Gastroesophageal sphincter (tissue), 4 donors: Measurements from ENCODE around the gene RBM38. TPM values are rescaled to one million over a fixed set of nuclear protein-coding genes. Genes with fewer than 3 reads are reported as not detected.

Experiments
- ATAC-seq: fragments of 150-250 bp; one replicate; pipeline ENCODE4 v1.9.1; 2016; ENCODE audit warnings: mild to moderate bottlenecking, moderate library complexity
- H3K27ac ChIP-seq, 4 donors: fragments of 200-600 bp; sonication (generic) in 3 of 4; 1 replicate in 3 of 4; 2 replicates in 1 of 4; pipeline ENCODE4 v1.5.1; 2016 to 2019
- H3K27me3 ChIP-seq: fragments of 200-600 bp; sonication (generic); one replicate; pipeline ENCODE4 v1.5.1; 2019
- H3K36me3 ChIP-seq, 2 donors: fragments of 200-600 bp; sonication (generic); one replicate each; pipeline ENCODE4 v1.5.1; 2019; ENCODE audit warnings: control low read depth in 1 of 2
- H3K4me1 ChIP-seq, 3 donors: fragments of 200-600 bp; sonication (generic); 1 replicate in 2 of 3; 2 replicates in 1 of 3; pipeline ENCODE4 v1.5.1; 2016 to 2019; ENCODE audit warnings: control low read depth in 2 of 3
- H3K4me3 ChIP-seq, 2 donors: fragments of 200-600 bp; sonication (generic); one replicate each; pipeline ENCODE4 v1.5.1; 2019; ENCODE audit warnings: mild to moderate bottlenecking in 1 of 2, moderate library complexity in 1 of 2
- H3K9me3 ChIP-seq, 3 donors: fragments of 200-600 bp; sonication (generic); one replicate each; pipeline ENCODE4 v1.5.1; 2017 to 2019; ENCODE audit warnings: control low read depth in 2 of 3
- EP300 ChIP-seq: sonication (generic); formaldehyde crosslinking; IDR thresholded peaks from one replicate; pipeline ENCODE4 v1.6.1; 2017; ENCODE audit warnings: antibody characterized with exemption, mild to moderate bottlenecking
- POLR2A ChIP-seq, 2 donors: fragments of 450-650 bp; IDR thresholded peaks; one replicate each; pipeline ENCODE4 v1.6.1; 2017; ENCODE audit warnings: antibody characterized with exemption in 2 of 2, mild to moderate bottlenecking in 2 of 2, moderate library complexity in 1 of 2
- POLR2AphosphoS5 ChIP-seq: sonication (generic); formaldehyde crosslinking; IDR thresholded peaks from one replicate; pipeline ENCODE4 v1.6.1; 2017; ENCODE audit warnings: antibody characterized with exemption
- WGBS, 2 donors: methylation state at CpG; one replicate each; pipeline ENCODE4 v1.1.5; 2018; ENCODE audit warnings: low coverage in 1 of 2; 5-methylcytosine and 5-hydroxymethylcytosine counted together
- total RNA-seq, 4 donors: library from RNA; depleted of rRNA; stranded (reverse); fragments of >200 nt; gene quantifications; one replicate each; pipeline ENCODE4 v1.1.0, GENCODE V29; 2016
- TF ChIP-seq, protein P1 (sequence below), 4 experiments: fragments of 200-600 bp in 2 of 4; fragments of 450-650 bp in 2 of 4; sonication (generic) in 1 of 4; IDR thresholded peaks; one replicate each; pipeline ENCODE4 v1.5.1; 2017 to 2019; ENCODE audit warnings: antibody characterized with exemption in 4 of 4, mild to moderate bottlenecking in 2 of 4, moderate library complexity in 2 of 4

The RBM38 gene
- total RNA-seq, 4 donors from 2014 or later, result 50.9 to 190 (median 106) TPM

DNA sequence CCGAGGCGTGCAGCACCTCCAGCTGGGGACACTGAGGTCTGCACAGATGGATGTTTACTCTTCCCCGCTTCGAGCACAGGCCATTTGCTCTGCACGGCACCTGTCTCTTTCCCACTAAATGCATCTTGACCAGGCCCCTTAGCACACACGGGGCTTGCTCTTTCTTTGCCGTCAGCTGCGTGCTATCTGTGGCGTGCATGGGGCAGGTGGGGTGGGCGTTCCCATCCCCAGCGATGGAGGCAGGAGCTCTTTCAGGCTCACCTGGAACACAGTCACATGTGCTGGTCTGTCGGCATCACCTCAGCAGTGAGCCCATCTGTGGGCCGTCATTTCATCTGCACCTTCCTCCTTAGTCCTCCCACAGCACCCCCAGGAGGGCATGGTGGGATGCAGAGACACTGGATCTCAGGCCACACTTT is 35.1 kb downstream of the RBM38 start:
- no peak for TF ChIP-seq POLR2AphosphoS5
- no peak for TF ChIP-seq EP300
- no peak for TF ChIP-seq POLR2A (IDR thresholded peaks at IDR 0.05)
- TF ChIP-seq, protein P1, sequence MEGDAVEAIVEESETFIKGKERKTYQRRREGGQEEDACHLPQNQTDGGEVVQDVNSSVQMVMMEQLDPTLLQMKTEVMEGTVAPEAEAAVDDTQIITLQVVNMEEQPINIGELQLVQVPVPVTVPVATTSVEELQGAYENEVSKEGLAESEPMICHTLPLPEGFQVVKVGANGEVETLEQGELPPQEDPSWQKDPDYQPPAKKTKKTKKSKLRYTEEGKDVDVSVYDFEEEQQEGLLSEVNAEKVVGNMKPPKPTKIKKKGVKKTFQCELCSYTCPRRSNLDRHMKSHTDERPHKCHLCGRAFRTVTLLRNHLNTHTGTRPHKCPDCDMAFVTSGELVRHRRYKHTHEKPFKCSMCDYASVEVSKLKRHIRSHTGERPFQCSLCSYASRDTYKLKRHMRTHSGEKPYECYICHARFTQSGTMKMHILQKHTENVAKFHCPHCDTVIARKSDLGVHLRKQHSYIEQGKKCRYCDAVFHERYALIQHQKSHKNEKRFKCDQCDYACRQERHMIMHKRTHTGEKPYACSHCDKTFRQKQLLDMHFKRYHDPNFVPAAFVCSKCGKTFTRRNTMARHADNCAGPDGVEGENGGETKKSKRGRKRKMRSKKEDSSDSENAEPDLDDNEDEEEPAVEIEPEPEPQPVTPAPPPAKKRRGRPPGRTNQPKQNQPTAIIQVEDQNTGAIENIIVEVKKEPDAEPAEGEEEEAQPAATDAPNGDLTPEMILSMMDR (IDR thresholded peaks at IDR 0.05), result no peak
- ATAC-seq, result no peak
- whole genome bisulfite sequencing, 2 donors, result 82 to 89% methylated on average over 8 to 10 of the region's 13 CpGs

DNA sequence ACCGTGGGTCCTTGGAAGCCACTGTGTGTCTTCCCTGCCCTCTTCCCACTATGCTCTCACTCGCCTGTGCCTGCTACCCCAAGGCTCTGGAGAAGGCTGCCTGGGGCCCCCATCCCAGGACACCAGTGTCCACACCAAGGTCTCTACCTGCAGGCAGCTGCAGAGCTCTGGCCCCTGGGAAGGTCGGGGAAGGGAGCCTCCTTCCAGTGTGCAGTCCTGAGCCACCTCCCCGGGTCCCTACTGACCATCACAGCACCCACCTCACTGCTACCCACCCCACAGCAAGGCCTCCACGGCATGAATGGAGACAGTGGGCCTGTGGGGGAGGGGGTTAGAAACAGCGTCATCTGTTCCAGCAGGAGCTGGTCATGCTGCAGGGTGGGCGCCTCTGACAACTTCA is 35.6 kb downstream of the RBM38 start:
- Histone ChIP-seq H3K4me1 (no peaks in the 10 kb centered on the region), H3K27me3 (no peaks in the 10 kb centered on the region), H3K27ac (no peak overlapping the region), H3K9me3 (no peaks in the 10 kb centered on the region), H3K36me3 (no peaks in the 10 kb centered on the region), H3K4me3 (no peak overlapping the region)
- ATAC-seq, result no peak
- TF ChIP-seq, protein P1 (IDR thresholded peaks at IDR 0.05), result no peak
- no peak for TF ChIP-seq POLR2AphosphoS5
- no peak for TF ChIP-seq EP300
- no peak for TF ChIP-seq POLR2A (IDR thresholded peaks at IDR 0.05)
- WGBS, 2 donors, result 93% methylated on average over 3 of the region's 7 CpGs; no CpG with 5 or more reads in 1 of the 2 donors

More for the DNA sequence above, 35.1 kb downstream of the RBM38 start:
- H3K9me3 ChIP-seq, result no peaks in the 10 kb centered on the region
- H3K4me3 ChIP-seq, result no peak overlapping the region
- no peaks in the 10 kb centered on the region for H3K27me3 ChIP-seq
- H3K27ac ChIP-seq, result no peak overlapping the region
- H3K36me3 ChIP-seq, result no peaks in the 10 kb centered on the region
- H3K4me1 ChIP-seq, result no peaks in the 10 kb centered on the region

DNA sequence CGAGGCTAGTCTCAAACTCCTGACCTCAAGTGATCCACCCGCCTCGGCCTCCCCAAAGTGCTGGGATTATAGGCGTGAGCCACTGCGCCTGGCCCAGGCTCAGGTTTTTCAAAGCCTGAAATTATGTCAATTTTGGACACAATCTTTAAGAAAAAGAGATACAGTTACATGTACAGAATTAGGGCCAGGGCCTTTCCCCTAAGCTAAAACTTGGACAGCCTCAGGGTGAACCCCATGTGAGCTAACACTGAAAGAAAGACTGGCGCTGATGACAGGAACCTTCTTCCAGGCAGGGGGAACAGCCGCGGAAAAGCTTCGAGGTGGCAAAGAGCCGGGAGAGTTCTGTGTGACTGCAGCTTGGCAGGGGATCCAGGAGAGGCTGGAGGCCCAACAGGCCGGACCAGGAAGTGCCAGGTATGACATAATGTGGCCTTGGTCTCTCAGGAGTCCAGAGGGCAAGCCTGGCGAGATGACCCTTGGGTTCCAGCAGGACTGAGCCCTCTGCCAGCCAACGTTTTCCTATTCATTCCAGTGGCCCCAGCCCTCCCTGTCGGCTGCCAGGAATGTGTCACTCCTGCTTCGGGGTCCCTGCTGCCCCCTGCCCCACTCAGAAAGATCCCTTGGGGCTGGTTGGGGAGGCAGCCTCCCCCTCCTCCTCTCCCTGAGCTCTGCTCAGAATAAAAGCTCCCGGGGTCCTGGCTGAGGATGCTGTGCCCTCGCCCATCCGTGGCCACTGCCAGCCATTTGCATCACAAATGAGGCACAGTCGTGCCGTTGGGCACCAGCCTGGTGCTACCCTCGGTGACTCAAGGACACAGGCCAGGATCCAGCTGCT is 37.3 kb downstream of the RBM38 start:
- Histone ChIP-seq H3K4me3 (no peak overlapping the region), H3K27me3 (no peaks in the 10 kb centered on the region), H3K4me1 (peaks cover 0 to 16% (median 11%) of the 10 kb centered on the region in 3 donors), H3K27ac (no peak overlapping the region), H3K36me3 (no peaks in the 10 kb centered on the region), H3K9me3 (no peaks in the 10 kb centered on the region)
- no peak for ATAC-seq
- no peak for TF ChIP-seq POLR2AphosphoS5
- TF ChIP-seq POLR2A (IDR thresholded peaks at IDR 0.05), result no peak
- no peak for TF ChIP-seq EP300
- TF ChIP-seq, protein P1 (IDR thresholded peaks at IDR 0.05), result no peak
- WGBS, 2 donors, result 64 to 82% methylated on average over 2 to 8 of the region's 21 CpGs

DNA sequence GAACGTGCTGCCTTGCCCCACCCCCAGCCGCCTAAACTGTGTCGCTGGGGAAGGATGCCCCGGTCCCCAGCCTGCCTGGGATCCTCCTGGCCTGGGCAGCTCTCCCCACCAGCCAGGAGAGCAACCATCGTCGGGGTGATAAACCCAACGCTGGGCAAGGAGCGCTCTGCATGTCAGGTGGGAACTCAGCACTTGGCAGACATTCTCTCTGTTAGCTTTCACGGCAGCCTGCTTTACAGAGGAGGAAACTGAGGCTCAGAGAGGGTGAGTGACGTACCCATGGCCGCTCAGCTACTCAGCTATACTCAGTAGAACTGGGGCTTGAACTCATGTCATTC is 37.9 kb downstream of the RBM38 start:
- TF ChIP-seq EP300 (no peak), POLR2A (IDR thresholded peaks at IDR 0.05) (no peak), POLR2AphosphoS5 (no peak)
- TF ChIP-seq, protein P1 (IDR thresholded peaks at IDR 0.05), result no peak
- peaks cover 0 to 22% (median 12%) of the 10 kb centered on the region in 3 donors for H3K4me1 ChIP-seq
- H3K27ac ChIP-seq, result no peak overlapping the region
- H3K36me3 ChIP-seq, result no peaks in the 10 kb centered on the region
- H3K4me3 ChIP-seq, result no peak overlapping the region
- no peaks in the 10 kb centered on the region for H3K27me3 ChIP-seq
- H3K9me3 ChIP-seq, result no peaks in the 10 kb centered on the region
- 88 to 100% methylated on average over 2 to 4 of the region's 11 CpGs for WGBS, 2 donors
- ATAC-seq, result no peak
